HEK293 (cell line): ENCODE results near the gene SAMD14.

Source experiments
- ATF2 ChIP-seq: fragments of 450-650 bp; formaldehyde crosslinking; IDR thresholded peaks from 2 replicates; pipeline ENCODE4 v1.5.1; 2016; ENCODE audit warnings: missing biosample characterization, missing genetic modification characterization, low read depth
- CTCF ChIP-seq: fragments of 450-650 bp; formaldehyde crosslinking; IDR thresholded peaks from 2 replicates; pipeline ENCODE4 v1.5.1; 2016; ENCODE audit warnings: missing biosample characterization, missing genetic modification characterization
- ZNF280C ChIP-seq: fragments of 450-650 bp; formaldehyde crosslinking; IDR thresholded peaks from 2 replicates; pipeline ENCODE4 v1.5.1; 2016; ENCODE audit warnings: missing biosample characterization, missing genetic modification characterization
- ZNF513 ChIP-seq: fragments of 450-650 bp; IDR thresholded peaks from 2 replicates; pipeline ENCODE4 v1.5.1; 2018; ENCODE audit warnings: missing biosample characterization, missing genetic modification characterization
- ZNF580 ChIP-seq: fragments of 450-650 bp; formaldehyde crosslinking; IDR thresholded peaks from 2 replicates; pipeline ENCODE4 v1.5.1; 2016; ENCODE audit warnings: missing biosample characterization, missing genetic modification characterization

- TF ChIP-seq ATF2 (tag by site-specific recombination), result no peak
- TF ChIP-seq ZNF580, result peak; percentile 87
- peak; percentile 67 for TF ChIP-seq CTCF (tag by site-specific recombination)
- no peak for TF ChIP-seq ZNF513 (tag by site-specific recombination)
- TF ChIP-seq ZNF280C (tag by site-specific recombination), result no peak
These were observed 21.3 kb upstream of the SAMD14 start for GRCh38 chr17:50151041-50151936.
